Bronchial epithelial cell (primary cell): Measurements from ENCODE around the gene BABAM2. TPM values are rescaled to one million over a fixed set of nuclear protein-coding genes. Genes with fewer than 3 reads are reported as not detected.
"Not testable (repeated sequence)": the region's sequence is repeated elsewhere in the genome, so short reads cannot be mapped to it uniquely, and the experiment has no call there.

ENCODE experiments used
- DNase-seq: peaks from one replicate; pipeline ENCODE4 v3.0.0-alpha.2; 2010; ENCODE audit warnings: low read depth
- FAIRE-seq: peaks from 2 replicates; lab custom pipeline; 2011; peaks lifted over from hg19 to GRCh38; lab: Jason Lieb, UNC
- H3K27me3 ChIP-seq: 2 replicates; pipeline ENCODE4 v1.5.1; 2011; ENCODE audit warnings: low read length; ENCODE audit not compliant: control insufficient read depth, insufficient read depth
- H3K36me3 ChIP-seq: 2 replicates; pipeline ENCODE4 v1.5.1; 2011; ENCODE audit warnings: low read length; ENCODE audit not compliant: control insufficient read depth, insufficient read depth
- H3K4me3 ChIP-seq: 2 replicates; pipeline ENCODE4 v1.5.1; 2011; ENCODE audit warnings: mild to moderate bottlenecking, low read depth, low read length, control low read depth
- total RNA-seq: library from RNA; depleted of rRNA; stranded (reverse); fragments of >200 nt; gene quantifications from 2 replicates; pipeline ENCODE4 v1.2.1, GENCODE V29; 2014
- TF ChIP-seq, protein P1 (sequence below): IDR thresholded peaks from 2 replicates; pipeline ENCODE4 v1.5.1; 2011; ENCODE audit warnings: mild to moderate bottlenecking, moderate library complexity, low read length, control low read depth, inconsistent platforms; ENCODE audit not compliant: insufficient read depth, severe bottlenecking

The BABAM2 gene
- total RNA-seq, 1 donor from 2014 or later = 8.4 TPM

DNA sequence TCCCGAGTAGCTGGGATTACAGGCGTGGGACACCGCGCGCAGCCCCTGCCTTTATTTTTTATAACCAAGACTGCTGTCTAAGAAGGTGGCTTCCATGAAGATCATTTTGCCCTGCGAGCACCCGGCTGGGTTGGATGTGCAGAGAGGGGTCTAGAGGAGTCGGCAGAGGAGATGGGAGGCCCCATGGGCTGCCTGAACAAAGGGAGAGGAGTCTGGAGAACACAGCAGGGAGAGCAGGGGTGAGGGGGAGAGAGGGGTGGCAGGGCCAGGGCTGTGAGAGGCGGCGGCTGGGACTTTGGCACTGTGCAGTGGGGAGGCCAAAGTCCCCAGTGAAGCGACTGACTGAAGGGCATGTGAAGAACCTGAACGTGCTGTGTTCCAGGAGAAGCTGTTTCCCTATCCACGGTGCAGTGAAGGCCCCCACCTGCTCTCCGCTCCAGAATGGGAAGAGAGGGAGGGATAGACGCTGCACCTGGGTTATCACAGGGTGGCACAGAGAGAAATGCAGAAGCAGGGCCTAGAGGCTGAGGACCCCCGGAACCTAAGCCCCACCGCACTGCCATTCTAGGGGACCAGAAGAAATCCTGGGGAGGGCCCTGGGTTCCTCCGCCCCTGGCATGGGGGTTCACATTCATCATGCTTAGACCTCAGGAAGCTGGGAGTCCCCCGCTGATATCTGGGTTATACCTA, 477.3 kb downstream of the BABAM2 start:
- no peak for FAIRE-seq
- H3K27me3 ChIP-seq = no peaks in the 10 kb centered on the region
- TF ChIP-seq, protein P1, sequence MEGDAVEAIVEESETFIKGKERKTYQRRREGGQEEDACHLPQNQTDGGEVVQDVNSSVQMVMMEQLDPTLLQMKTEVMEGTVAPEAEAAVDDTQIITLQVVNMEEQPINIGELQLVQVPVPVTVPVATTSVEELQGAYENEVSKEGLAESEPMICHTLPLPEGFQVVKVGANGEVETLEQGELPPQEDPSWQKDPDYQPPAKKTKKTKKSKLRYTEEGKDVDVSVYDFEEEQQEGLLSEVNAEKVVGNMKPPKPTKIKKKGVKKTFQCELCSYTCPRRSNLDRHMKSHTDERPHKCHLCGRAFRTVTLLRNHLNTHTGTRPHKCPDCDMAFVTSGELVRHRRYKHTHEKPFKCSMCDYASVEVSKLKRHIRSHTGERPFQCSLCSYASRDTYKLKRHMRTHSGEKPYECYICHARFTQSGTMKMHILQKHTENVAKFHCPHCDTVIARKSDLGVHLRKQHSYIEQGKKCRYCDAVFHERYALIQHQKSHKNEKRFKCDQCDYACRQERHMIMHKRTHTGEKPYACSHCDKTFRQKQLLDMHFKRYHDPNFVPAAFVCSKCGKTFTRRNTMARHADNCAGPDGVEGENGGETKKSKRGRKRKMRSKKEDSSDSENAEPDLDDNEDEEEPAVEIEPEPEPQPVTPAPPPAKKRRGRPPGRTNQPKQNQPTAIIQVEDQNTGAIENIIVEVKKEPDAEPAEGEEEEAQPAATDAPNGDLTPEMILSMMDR = no peak

DNA sequence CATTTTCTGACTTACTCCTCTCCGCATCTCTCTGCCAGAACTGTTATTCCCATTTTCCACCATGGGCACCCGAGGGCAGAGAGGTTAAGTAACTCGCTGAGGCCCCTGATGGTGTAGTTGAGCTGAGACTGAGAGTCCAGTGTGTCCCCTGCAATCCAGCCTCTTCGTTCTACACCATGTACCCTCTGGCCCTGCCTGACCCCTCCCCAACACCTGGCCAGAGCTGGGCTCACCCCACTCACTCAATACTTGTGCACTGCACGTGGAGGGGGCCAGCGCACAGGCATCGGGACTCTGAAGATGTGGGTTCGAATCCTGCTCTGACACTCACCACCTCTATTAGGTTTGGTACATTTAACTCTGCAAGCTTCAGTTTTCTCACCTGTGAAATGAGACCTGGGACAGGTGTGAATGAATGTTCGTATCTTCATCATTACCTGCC, 477.8 kb downstream of the BABAM2 start:
- H3K27me3 ChIP-seq = no peaks in the 10 kb centered on the region
- TF ChIP-seq, protein P1 = no peak
- DNase-seq = no peak
- H3K36me3 ChIP-seq = no peaks in the 10 kb centered on the region
- no peak overlapping the region for H3K4me3 ChIP-seq
- FAIRE-seq = no peak

More for the DNA sequence above, 477.3 kb downstream of the BABAM2 start:
- Histone ChIP-seq H3K4me3 (no peak overlapping the region), H3K36me3 (no peaks in the 10 kb centered on the region)
- DNase-seq = no peak

DNA sequence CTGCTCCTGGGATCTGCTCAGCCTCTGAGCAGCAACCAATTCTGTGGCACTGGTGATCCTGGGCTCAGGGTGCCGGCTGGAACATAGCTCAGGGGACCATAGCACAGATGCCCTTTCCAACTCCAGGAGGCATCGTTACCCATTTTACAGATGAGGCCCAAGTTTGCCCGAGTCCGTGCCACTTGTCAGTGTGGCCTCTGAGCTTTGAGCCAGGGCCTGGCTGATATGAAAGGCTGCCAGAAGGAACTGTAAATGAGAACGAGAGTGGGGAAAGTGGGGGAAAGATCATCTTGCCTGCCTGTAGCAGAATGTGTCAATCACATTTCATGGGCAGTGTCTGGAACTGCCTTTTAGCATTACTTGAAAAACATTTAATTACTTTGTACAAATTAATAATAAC, 478.8 kb downstream of the BABAM2 start:
- FAIRE-seq (no peak), DNase-seq (no peak)
- H3K36me3 ChIP-seq = no peaks in the 10 kb centered on the region
- no peak overlapping the region for H3K4me3 ChIP-seq
- TF ChIP-seq, protein P1 = no peak
- H3K27me3 ChIP-seq = no peaks in the 10 kb centered on the region

- Histone ChIP-seq H3K27me3 (no peaks in the 10 kb centered on the region), H3K4me3 (no peak overlapping the region), H3K36me3 (no peaks in the 10 kb centered on the region)
- no peak for FAIRE-seq
- TF ChIP-seq, protein P1 = no peak
- DNase-seq = peak; percentile 32
Measured at GRCh38 chr2:28370354-28370753, 479.8 kb downstream of the BABAM2 start.

- not testable (repeated sequence) for DNase-seq, FAIRE-seq, H3K27me3 ChIP-seq, H3K4me3 ChIP-seq, H3K36me3 ChIP-seq
Measured at GRCh38 chr2:28371728-28372127, 481.2 kb downstream of the BABAM2 start.

GRCh38 chr2:28373854-28374253, 483.3 kb downstream of the BABAM2 start:
- no peaks in the 10 kb centered on the region for H3K36me3 ChIP-seq
- FAIRE-seq (no peak), DNase-seq (no peak)
- TF ChIP-seq, protein P1 = no peak
- H3K27me3 ChIP-seq = no peaks in the 10 kb centered on the region
- no peak overlapping the region for H3K4me3 ChIP-seq
